Fibroblast of pulmonary artery (primary cell): ENCODE results near the gene ATP6V1G3.

Experiments
- DNase-seq: peaks from one replicate; pipeline ENCODE4 v3.0.0-alpha.2; 2010; ENCODE audit warnings: low read depth
- H3K4me3 ChIP-seq: replicated peaks from 2 replicates; pipeline ENCODE4 v1.5.1; 2011; ENCODE audit warnings: low read depth, mild to moderate bottlenecking, control low read depth, low read length, moderate library complexity
- TF ChIP-seq, protein P1 (sequence below): IDR thresholded peaks from 2 replicates; pipeline ENCODE4 v1.5.1; 2011; ENCODE audit warnings: mild to moderate bottlenecking, control low read depth, low read length, inconsistent platforms; ENCODE audit errors: missing control alignments

Gene ATP6V1G3

GRCh38 chr1:198498103-198498385 lies 42.4 kb downstream of the ATP6V1G3 start:
- H3K4me3 ChIP-seq: no peak overlapping the region
- TF ChIP-seq, protein P1, sequence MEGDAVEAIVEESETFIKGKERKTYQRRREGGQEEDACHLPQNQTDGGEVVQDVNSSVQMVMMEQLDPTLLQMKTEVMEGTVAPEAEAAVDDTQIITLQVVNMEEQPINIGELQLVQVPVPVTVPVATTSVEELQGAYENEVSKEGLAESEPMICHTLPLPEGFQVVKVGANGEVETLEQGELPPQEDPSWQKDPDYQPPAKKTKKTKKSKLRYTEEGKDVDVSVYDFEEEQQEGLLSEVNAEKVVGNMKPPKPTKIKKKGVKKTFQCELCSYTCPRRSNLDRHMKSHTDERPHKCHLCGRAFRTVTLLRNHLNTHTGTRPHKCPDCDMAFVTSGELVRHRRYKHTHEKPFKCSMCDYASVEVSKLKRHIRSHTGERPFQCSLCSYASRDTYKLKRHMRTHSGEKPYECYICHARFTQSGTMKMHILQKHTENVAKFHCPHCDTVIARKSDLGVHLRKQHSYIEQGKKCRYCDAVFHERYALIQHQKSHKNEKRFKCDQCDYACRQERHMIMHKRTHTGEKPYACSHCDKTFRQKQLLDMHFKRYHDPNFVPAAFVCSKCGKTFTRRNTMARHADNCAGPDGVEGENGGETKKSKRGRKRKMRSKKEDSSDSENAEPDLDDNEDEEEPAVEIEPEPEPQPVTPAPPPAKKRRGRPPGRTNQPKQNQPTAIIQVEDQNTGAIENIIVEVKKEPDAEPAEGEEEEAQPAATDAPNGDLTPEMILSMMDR: no peak
- no peak for DNase-seq

- DNase-seq: peak; percentile 47
- TF ChIP-seq, protein P1: no peak
- no peak overlapping the region for H3K4me3 ChIP-seq
These were observed 43.0 kb downstream of the ATP6V1G3 start for GRCh38 chr1:198497326-198498102.

- no peak overlapping the region for H3K4me3 ChIP-seq
- DNase-seq: peak; percentile 47
- TF ChIP-seq, protein P1: no peak
These were observed 44.0 kb downstream of the ATP6V1G3 start for GRCh38 chr1:198496216-198497143.

- no peak for DNase-seq
- no peak overlapping the region for H3K4me3 ChIP-seq
- TF ChIP-seq, protein P1: no peak
These were observed 44.8 kb downstream of the ATP6V1G3 start for GRCh38 chr1:198495631-198496030.

GRCh38 chr1:198494658-198495103 lies 45.8 kb downstream of the ATP6V1G3 start:
- no peak for DNase-seq
- H3K4me3 ChIP-seq: no peak overlapping the region
- TF ChIP-seq, protein P1: no peak

GRCh38 chr1:198494139-198494538 lies 46.3 kb downstream of the ATP6V1G3 start:
- H3K4me3 ChIP-seq: no peak overlapping the region
- TF ChIP-seq, protein P1: no peak
- no peak for DNase-seq
